Measurements from ENCODE around the gene CDAN1.

- TF ChIP-seq, protein P1, sequence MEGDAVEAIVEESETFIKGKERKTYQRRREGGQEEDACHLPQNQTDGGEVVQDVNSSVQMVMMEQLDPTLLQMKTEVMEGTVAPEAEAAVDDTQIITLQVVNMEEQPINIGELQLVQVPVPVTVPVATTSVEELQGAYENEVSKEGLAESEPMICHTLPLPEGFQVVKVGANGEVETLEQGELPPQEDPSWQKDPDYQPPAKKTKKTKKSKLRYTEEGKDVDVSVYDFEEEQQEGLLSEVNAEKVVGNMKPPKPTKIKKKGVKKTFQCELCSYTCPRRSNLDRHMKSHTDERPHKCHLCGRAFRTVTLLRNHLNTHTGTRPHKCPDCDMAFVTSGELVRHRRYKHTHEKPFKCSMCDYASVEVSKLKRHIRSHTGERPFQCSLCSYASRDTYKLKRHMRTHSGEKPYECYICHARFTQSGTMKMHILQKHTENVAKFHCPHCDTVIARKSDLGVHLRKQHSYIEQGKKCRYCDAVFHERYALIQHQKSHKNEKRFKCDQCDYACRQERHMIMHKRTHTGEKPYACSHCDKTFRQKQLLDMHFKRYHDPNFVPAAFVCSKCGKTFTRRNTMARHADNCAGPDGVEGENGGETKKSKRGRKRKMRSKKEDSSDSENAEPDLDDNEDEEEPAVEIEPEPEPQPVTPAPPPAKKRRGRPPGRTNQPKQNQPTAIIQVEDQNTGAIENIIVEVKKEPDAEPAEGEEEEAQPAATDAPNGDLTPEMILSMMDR (IDR thresholded peaks at IDR 0.05; ENCODE audit: insufficient read depth, low read length): no peak
- TF ChIP-seq POLR2AphosphoS5 (IDR thresholded peaks at IDR 0.05; ENCODE audit: low read depth): no peak
- no peak for TF ChIP-seq GABPA (IDR thresholded peaks at IDR 0.05; ENCODE audit: low read depth)
- TF ChIP-seq REST (IDR thresholded peaks at IDR 0.05; ENCODE audit: insufficient replicate concordance, low read depth): no peak
- TF ChIP-seq SPI1 (IDR thresholded peaks at IDR 0.05; ENCODE audit: borderline replicate concordance, low read depth): no peak
These were observed 12.3 kb upstream of the CDAN1 start for GRCh38 chr15:42749266-42749665.
